Thymus (tissue), 2 donors: Measurements from ENCODE around the gene CIAO2B. TPM values are rescaled to one million over a fixed set of nuclear protein-coding genes. Genes with fewer than 3 reads are reported as not detected.

Experiments used
- polyA plus RNA-seq: library from polyadenylated mRNA; stranded (reverse); fragments of 200-250 nt; gene quantifications from one replicate; pipeline ENCODE4 v1.2.3, GENCODE V29; 2013
- total RNA-seq: library from RNA; stranded (reverse); fragments of 120-200 nt; gene quantifications from one replicate; pipeline ENCODE4 v1.2.4, GENCODE V29; 2013
- donor health status: healthy.

CIAO2B gene
- total and polyA plus RNA-seq, 2 donors, result 118 to 141 TPM

Other genes with a start within 250 kb of the CIAO2B start
- 2.2 TPM for gene CMTM4, start 237.7 kb downstream of the CIAO2B start, total RNA-seq
- 3.4 TPM for gene CMTM4, start 237.7 kb downstream of the CIAO2B start, polyA plus RNA-seq
- 24.1 TPM for gene DYNC1LI2, start 182.8 kb downstream of the CIAO2B start, total RNA-seq
- gene DYNC1LI2, start 182.8 kb downstream of the CIAO2B start, polyA plus RNA-seq, result 44.9 TPM
- gene TERB1, start 132.8 kb downstream of the CIAO2B start, total RNA-seq, result 0.09 TPM
- 0.07 TPM for gene TERB1, start 132.8 kb downstream of the CIAO2B start, polyA plus RNA-seq
- 70.4 TPM for gene NAE1, start 103.4 kb downstream of the CIAO2B start, total RNA-seq
- 55.3 TPM for gene NAE1, start 103.4 kb downstream of the CIAO2B start, polyA plus RNA-seq
- 0.19 TPM for gene CA7, start 90.0 kb downstream of the CIAO2B start, total RNA-seq
- gene CA7, start 90.0 kb downstream of the CIAO2B start, polyA plus RNA-seq, result 0.80 TPM
- gene PDP2, start 53.9 kb downstream of the CIAO2B start, total RNA-seq, result 2.5 TPM
- gene PDP2, start 53.9 kb downstream of the CIAO2B start, polyA plus RNA-seq, result 2.8 TPM
- gene CDH16, start 15.5 kb downstream of the CIAO2B start, total RNA-seq, result 0.05 TPM
- 0.78 TPM for gene CDH16, start 15.5 kb downstream of the CIAO2B start, polyA plus RNA-seq
- 0.85 TPM for gene RRAD, start 8.9 kb downstream of the CIAO2B start, total RNA-seq
- 13.3 TPM for gene RRAD, start 8.9 kb downstream of the CIAO2B start, polyA plus RNA-seq
- gene CES2, start 1.1 kb upstream of the CIAO2B start, total RNA-seq, result 15.8 TPM
- gene CES2, start 1.1 kb upstream of the CIAO2B start, polyA plus RNA-seq, result 16.7 TPM
- 0.09 TPM for gene CES3, start 26.9 kb upstream of the CIAO2B start, total RNA-seq
- 0.32 TPM for gene CES3, start 26.9 kb upstream of the CIAO2B start, polyA plus RNA-seq
- gene CES4A, start 54.2 kb upstream of the CIAO2B start, total RNA-seq, result 2.1 TPM
- 14.6 TPM for gene CES4A, start 54.2 kb upstream of the CIAO2B start, polyA plus RNA-seq
- 54.3 TPM for gene CBFB, start 94.7 kb upstream of the CIAO2B start, total RNA-seq
- gene CBFB, start 94.7 kb upstream of the CIAO2B start, polyA plus RNA-seq, result 49.4 TPM
- gene PHAF1, start 175.5 kb upstream of the CIAO2B start, total RNA-seq, result 7.7 TPM
- gene PHAF1, start 175.5 kb upstream of the CIAO2B start, polyA plus RNA-seq, result 12.0 TPM
- 1.3 TPM for gene B3GNT9, start 216.6 kb upstream of the CIAO2B start, total RNA-seq
- 3.2 TPM for gene B3GNT9, start 216.6 kb upstream of the CIAO2B start, polyA plus RNA-seq
- 12.5 TPM for gene TRADD, start 225.5 kb upstream of the CIAO2B start, total RNA-seq
- gene TRADD, start 225.5 kb upstream of the CIAO2B start, polyA plus RNA-seq, result 33.9 TPM
- 2.0 TPM for gene FBXL8, start 225.6 kb upstream of the CIAO2B start, total RNA-seq
- gene FBXL8, start 225.6 kb upstream of the CIAO2B start, polyA plus RNA-seq, result 12.0 TPM
- 4.1 TPM for gene HSF4, start 230.3 kb upstream of the CIAO2B start, total RNA-seq
- 50.8 TPM for gene HSF4, start 230.3 kb upstream of the CIAO2B start, polyA plus RNA-seq
- gene NOL3, start 236.1 kb upstream of the CIAO2B start, total RNA-seq, result 2.3 TPM
- gene NOL3, start 236.1 kb upstream of the CIAO2B start, polyA plus RNA-seq, result 28.2 TPM
- 5.2 TPM for gene MATCAP1, start 249.6 kb upstream of the CIAO2B start, total RNA-seq
- gene MATCAP1, start 249.6 kb upstream of the CIAO2B start, polyA plus RNA-seq, result 24.6 TPM